HG02884 (cell line): ENCODE data around the gene LINGO3.

Experiments used
- ATAC-seq: cut with Tn5 transposase; IDR thresholded peaks from one replicate; pipeline ENCODE4 v1.9.1; 2021; ENCODE audit warnings: mild to moderate bottlenecking, moderate library complexity; ENCODE audit not compliant: unreplicated experiment

Gene LINGO3

GRCh38 chr19:2307518-2308012, 389 bp downstream of the LINGO3 start:
- ATAC-seq: no peak

- ATAC-seq: no peak
Measured at GRCh38 chr19:2306971-2307370, 983 bp downstream of the LINGO3 start.

- no peak for ATAC-seq
Measured at GRCh38 chr19:2306281-2306806, 1.6 kb downstream of the LINGO3 start.

DNA sequence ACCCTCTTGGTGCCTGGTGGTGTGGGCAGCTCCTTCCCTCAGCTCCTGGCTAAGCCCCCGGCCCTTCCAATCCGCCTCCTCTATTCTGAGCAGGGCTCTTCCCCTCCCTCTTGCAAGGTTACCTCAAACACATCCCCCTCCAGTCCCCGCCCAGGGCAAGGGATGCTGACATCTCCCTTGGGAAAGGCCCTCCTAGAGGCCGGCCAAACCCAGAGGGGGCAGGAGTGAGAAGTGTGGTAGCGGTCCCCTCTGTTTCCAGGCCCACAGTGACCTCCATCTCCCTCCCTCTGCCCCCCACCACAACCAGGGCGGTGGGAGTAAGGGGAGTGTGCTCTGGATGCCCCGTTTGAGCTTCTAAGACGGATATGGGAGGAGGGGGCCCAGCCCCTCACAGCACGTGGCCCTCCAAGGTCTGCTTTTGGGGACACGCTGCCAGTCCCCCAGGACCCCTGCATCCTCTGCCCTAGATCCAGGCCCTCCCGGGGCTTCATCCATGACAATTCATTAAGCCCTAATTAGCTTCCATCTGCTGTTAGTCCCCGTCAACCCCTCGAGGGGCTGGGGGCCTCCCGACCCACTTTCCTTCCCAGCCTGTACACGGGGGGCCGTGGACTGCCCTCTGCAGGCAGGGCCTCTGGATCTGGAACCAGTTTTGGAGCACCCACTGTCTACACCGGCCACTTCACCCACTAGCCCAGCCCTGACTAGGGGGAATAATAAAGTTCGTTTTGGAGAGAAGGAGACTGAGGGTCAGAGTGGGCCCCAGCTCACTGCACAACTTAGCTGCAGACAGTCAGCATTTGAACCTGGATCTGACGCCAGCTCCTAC, 2.3 kb downstream of the LINGO3 start:
- ATAC-seq: no peak

GRCh38 chr19:2303211-2303798, 4.6 kb downstream of the LINGO3 start:
- ATAC-seq: no peak

- no peak for ATAC-seq
Measured at GRCh38 chr19:2302319-2303210, 5.4 kb downstream of the LINGO3 start.

DNA sequence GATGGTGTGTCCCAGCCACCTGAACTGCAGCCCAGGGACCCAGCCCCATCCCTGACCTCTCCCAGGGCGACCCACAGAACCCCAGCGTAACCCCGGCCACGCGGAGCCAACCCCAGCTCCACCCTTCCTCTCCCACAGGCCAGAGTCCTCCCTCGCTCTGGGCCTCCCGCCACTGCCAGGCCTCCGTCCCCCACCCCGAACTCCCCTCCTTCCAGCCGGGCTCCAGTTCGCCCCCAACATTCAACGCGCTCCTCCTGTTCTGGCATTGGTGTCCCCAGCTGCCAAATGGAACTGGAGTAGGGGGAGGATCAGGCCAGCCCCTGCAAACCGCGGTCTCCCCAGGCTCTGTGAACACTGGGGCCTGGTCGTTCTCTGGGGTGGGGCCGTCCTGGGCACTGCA, 7.4 kb downstream of the LINGO3 start:
- no peak for ATAC-seq

GRCh38 chr19:2296141-2296540, 11.8 kb downstream of the LINGO3 start:
- ATAC-seq: no peak

- no peak for ATAC-seq
Measured at GRCh38 chr19:2294687-2295335, 13.1 kb downstream of the LINGO3 start.

- ATAC-seq: no peak
Measured at GRCh38 chr19:2291185-2291751, 16.7 kb downstream of the LINGO3 start.

DNA sequence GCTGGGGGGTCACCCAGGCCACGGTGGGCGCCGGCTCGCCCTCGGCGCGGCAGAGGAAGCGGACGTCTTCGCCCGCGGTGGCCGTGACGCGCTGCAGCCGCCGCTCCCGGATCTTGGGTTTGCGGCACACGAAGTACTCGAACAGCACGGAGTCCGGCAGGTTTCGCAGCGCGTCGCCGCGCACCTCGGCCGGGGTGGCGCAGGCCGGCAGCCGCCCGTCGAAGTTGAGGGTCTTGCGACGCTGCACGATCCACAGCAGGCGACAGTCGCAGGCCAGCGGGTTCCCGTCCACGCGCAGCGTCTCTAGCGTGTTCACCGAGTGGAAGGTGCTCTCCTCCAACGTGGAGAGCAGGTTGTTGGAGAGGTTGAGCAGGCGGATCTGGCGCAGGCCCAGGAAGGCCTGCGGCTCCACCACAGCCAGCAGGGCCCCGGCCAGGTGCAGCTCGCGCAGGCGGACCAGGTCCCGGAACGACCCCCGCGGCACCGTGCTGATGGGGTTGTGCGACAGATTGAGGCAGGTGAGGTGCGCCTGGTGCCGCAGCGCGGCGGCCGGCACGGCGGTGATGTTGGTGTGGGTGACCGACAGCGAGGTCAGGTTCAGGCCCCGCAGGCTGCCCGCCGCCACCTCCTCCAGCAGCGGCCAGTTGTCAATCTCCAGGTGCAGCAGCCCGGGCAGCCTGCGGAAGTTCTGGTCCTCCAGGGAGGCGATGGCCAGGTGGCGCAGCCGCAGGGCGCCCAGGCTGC, 17.3 kb downstream of the LINGO3 start:
- ATAC-seq: no peak

GRCh38 chr19:2289714-2290435, 18.1 kb downstream of the LINGO3 start:
- ATAC-seq: no peak

- ATAC-seq: no peak
Measured at GRCh38 chr19:2288818-2289713, 18.9 kb downstream of the LINGO3 start.

GRCh38 chr19:2288338-2288817, 19.6 kb downstream of the LINGO3 start:
- no peak for ATAC-seq

- ATAC-seq: no peak
Measured at GRCh38 chr19:2287585-2288337, 20.2 kb downstream of the LINGO3 start.

GRCh38 chr19:2286402-2287140, 21.4 kb downstream of the LINGO3 start:
- ATAC-seq: no peak
